NCI-H2227 treated with DMSO at 0.1 percent for 48 hours (cell line): Measurements from ENCODE around the gene BSG.
"Not testable (repeated sequence)": the region's sequence is repeated elsewhere in the genome, so short reads cannot be mapped to it uniquely, and the experiment has no call there.

Experiments
- DNase-seq: peaks from one replicate; lab custom pipeline; 2025; lab: John Stamatoyannopoulos, UW

The BSG gene

DNA sequence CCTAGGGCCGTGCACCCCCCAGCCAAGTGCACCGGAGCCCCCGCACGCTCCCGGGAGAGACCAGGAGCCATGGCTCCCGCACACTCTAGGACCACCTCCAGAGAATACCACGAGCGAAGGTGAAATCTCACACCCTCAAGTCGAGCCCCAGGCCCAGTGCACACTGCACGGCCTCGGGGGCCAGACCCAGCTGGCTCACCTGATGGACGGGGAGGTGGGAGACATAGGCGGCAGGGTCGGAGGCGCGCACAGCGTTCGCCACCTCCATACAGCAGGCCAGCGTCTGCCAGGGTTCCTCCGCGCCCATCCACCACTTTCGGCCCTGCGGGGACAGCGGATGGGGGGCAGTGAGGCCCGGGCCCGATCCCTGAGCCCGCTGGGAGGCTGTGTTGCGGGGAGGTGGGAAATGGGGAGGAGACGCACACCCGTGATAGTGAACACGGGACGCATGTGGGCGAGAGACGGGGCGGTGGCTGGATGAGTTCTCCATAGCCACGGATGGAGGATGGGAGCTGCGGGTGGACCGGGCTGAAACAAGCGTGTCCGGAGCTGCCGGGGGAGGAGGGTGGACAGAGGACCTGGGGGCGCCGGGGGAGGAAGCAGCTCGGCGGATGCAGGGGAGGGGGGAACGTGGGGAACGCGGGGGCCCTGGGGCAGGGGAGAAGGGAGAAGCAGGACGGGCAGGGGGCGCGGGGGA lies 47.9 kb downstream of the BSG start:
- no peak for DNase-seq

DNA sequence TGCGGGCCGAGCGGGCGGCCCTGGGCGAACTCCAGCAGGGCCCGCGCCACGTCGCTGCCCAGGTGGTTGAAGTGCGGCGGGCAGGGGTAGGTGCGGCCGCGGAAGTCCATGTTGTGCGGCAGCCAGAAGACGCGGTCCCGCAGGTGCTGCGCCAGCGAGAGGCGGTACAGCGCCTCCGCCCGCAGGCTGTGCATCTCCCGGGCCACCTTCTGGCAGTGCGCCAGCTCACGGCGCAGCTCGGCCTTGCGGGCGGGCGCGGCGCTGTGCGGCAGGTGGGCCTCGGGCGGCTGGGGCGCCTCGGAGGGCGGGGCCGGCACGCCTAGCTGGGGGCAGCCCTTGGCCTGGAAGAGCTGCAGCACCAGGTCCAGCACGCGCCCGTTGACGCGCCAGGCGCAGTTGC lies 48.8 kb downstream of the BSG start:
- not testable (repeated sequence) for DNase-seq

- no peak for DNase-seq
Observed at GRCh38 chr19:621819-622218, 49.4 kb downstream of the BSG start.

DNA sequence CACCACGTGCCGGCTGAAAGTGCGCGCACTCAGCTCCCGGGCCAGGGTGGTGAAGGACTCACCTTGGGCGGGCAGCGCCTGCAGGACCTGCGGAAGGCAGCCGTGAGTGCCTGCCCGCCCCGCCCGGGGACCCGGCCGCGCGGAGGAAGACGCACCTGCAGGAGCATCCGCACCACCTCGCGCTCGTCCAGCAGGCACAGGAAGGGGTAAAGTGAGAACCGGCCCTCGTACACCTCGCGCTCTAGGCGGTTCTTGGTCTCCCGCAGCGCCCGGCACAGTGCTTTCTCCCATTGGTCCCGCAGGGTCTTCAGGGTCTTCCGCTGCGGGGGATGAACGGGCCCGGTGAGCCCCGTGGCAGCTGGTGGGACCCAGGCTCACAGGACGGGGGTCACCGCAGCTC lies 50.3 kb downstream of the BSG start:
- no peak for DNase-seq

- DNase-seq = no peak
Observed at GRCh38 chr19:623175-623916, 51.0 kb downstream of the BSG start.

- DNase-seq = no peak
Observed at GRCh38 chr19:623974-624373, 51.6 kb downstream of the BSG start.

DNA sequence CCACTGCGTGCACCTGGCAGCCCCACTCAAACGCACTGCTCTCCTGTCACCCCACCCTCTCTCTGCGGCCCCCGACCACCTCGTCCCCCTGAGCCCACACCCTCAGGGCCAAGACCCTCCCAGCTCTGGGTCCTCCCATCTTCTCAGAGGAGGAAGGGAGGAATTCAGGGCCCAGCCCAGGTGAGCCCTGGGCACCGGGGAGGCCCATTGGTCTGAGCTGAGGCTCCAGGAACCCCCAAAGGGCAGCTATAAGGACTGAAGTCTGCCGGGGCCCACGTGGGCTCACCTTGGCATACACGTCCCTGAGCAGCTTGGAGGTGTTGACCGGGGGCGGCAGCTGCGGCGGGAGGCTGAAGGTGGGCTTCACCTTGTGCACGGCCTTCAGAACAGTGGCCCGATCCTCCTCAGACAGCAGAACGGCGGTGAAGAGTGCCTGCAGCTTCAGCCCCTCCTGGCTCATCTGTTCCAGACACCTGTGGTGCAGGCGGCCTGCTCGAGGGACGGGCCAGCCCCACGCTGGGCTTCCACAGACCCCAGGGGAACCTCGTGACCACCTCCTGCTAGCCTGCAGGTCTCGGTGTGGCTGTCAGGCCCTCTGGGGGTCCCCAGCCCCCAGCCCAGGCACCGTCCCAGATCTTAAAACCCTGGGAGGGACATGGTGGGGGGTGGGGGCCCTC lies 52.2 kb downstream of the BSG start:
- no peak for DNase-seq

GRCh38 chr19:625257-625656 lies 52.9 kb downstream of the BSG start:
- DNase-seq = no peak

GRCh38 chr19:626566-626965 lies 54.2 kb downstream of the BSG start:
- DNase-seq = not testable (repeated sequence)

DNA sequence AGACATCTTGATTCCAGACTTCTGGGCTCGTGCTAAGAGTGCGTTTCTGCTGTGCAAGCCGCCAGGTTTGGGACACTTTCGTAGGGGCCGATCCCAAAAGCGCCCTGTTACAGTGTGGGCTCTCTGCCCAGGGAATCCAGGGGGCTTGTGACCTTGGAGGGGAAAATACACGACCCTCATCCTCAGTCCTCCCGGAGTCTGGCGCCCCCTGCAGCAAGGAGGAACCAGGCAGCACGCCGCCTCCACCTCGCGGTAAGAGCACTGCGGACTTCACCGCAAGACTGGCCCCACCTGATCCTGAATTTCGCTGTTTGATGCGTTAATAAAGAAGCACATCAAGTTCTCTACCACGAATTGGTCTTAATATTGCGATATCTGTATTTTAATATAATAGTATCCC lies 55.8 kb downstream of the BSG start:
- no peak for DNase-seq

DNA sequence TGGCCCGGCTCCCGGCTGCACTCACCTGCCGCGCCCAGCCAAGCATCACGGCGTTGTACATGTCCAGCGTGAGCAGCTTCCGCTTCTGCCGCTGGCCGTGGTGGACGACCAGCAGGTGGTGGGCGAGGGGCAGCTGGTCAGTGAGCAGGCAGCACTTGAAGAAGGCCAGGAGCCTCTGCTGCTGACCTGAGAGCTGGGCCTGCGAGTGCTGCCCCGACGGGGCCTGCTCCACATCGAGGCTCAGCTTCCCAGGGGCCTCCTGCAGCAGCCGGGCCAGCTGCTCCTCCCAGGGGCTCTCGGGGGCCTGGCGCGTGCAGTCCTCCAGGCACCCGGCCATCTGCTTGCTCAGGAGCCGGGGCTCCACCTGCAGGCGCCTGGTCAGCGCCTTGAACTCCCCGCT lies 57.1 kb downstream of the BSG start:
- not testable (repeated sequence) for DNase-seq

DNA sequence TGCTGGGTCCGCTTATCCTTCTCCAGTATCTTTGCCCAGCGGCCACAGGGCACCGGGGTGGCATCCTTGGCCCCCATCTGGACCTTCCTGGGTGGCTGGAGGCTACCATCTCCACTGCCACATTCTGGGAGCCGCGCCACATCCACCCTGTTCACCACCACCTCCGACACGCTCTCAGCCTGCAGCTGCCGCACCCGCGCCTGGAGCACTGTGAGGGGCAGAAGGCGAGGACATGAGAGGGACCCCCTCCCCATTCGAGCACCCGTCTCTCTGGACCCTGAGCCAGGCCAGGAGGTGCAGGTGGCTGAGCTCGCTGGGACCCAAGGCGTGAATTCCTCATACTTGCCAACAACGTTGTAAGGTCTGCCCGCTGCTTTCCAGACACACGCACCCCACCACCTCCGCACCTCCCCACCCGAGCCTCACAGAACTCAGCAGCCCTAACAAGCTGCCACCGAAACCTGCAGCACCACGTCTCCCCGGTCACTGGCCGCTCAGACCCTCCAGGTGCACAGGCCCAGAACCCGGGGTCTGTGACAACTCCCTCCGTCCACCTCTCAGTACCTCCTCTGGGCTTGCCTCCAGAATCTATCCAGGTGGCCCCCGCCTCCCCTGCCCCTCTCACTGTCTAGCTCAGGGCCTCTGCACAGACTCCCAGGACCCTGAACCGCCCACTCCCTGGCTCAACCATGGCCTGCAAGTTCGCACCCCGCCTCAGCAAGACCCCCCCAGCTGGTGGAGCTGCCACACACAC lies 57.7 kb downstream of the BSG start:
- no peak for DNase-seq

DNA sequence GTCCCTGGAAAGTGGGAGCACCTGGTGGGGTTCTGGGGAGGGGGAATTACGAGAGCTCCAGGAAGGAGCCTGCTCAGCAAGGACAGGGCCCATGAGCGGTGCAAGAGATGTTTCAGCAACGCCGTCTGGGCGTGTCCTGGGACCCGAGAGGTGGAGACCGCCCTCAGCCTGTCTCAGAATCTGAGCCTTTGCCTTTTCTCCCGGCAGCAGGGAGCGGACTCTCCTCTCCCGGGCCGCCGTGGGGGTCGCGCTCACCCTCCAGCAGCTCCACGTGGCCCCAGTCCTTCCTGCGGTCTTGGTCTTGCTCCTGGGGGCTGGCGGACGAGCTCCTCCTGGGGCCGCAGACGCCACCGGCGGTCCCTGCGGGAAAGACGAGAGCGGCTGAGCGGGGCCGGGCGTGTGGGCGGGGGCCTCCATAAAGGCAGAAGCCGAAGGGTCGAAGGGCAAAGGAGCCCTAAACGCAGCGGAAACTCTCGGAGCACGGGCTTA lies 60.2 kb downstream of the BSG start:
- DNase-seq = no peak
